A673 (cell line): ENCODE measurements around the gene ERBB2. TPM values are rescaled to one million over a fixed set of nuclear protein-coding genes. Genes with fewer than 3 reads are reported as not detected.

Source experiments
- BruUV-seq: library from RNA; stranded (reverse); fragments of 400-500 nt; replicated peaks from 2 replicates; lab custom pipeline; 2021; lab: Mats Ljungman, UMichigan
- CTCF ChIA-PET: fragments of 300-600 bp; sonication (Branson Sonifier 250); formaldehyde crosslinking; loops from one replicate; lab custom pipeline; 2022; ENCODE audit warnings: antibody characterized with exemption; lab: Charles Lee
- POLR2A ChIA-PET: fragments of 300-600 bp; sonication (Branson Sonifier 250); formaldehyde crosslinking; loops from one replicate; lab custom pipeline; 2022; ENCODE audit warnings: antibody characterized with exemption; ENCODE audit not compliant: low non-redundant PET; lab: Charles Lee
- DNase-seq: peaks from one replicate; pipeline ENCODE4 v3.0.0-alpha.2; 2015; ENCODE audit warnings: low spot score
- H3K27ac ChIP-seq: fragments of 200-600 bp; sonication (generic); 2 replicates; pipeline ENCODE4 v1.5.1; 2016; ENCODE audit warnings: mixed run types, low read depth, mild to moderate bottlenecking, mixed read lengths, antibody characterized with exemption, low read length; ENCODE audit not compliant: poor library complexity, severe bottlenecking
- H3K27me3 ChIP-seq: fragments of 200-600 bp; sonication (generic); replicated peaks from 2 replicates; pipeline ENCODE4 v1.6.1; 2017; ENCODE audit warnings: mixed run types, low read depth, mild to moderate bottlenecking, mixed read lengths, antibody characterized with exemption, low read length; ENCODE audit not compliant: insufficient read depth, poor library complexity
- H3K36me3 ChIP-seq: fragments of 200-600 bp; sonication (generic); 2 replicates; pipeline ENCODE4 v1.6.1; 2016; ENCODE audit warnings: mixed run types, mild to moderate bottlenecking, mixed read lengths, antibody characterized with exemption, low read length; ENCODE audit not compliant: insufficient read depth, poor library complexity, severe bottlenecking
- H3K4me1 ChIP-seq: fragments of 200-600 bp; sonication (generic); 2 replicates; pipeline ENCODE4 v1.6.1; 2017; ENCODE audit warnings: mixed run types, mild to moderate bottlenecking, mixed read lengths, antibody characterized with exemption, low read length; ENCODE audit not compliant: insufficient read depth, poor library complexity, severe bottlenecking
- H3K4me3 ChIP-seq: fragments of 200-600 bp; sonication (generic); 2 replicates; pipeline ENCODE4 v1.5.1; 2016; ENCODE audit warnings: low read depth, mixed run types, mild to moderate bottlenecking, mixed read lengths, low read length; ENCODE audit not compliant: poor library complexity, severe bottlenecking
- H3K9me3 ChIP-seq: fragments of 200-600 bp; sonication (generic); 2 replicates; pipeline ENCODE4 v1.6.1; 2016; ENCODE audit warnings: mixed run types, low read depth, mild to moderate bottlenecking, mixed read lengths, antibody characterized with exemption, low read length; ENCODE audit not compliant: poor library complexity, severe bottlenecking
- CTCF ChIP-seq: fragments of 300-800, 200-600 bp; sonication (generic); conservative IDR thresholded peaks from 2 replicates; pipeline ENCODE4 v1.5.1; 2017; ENCODE audit warnings: low read depth, mild to moderate bottlenecking, antibody characterized with exemption, low read length, moderate library complexity, mixed read lengths
- EZH2 ChIP-seq: fragments of 200-600 bp; sonication (generic); IDR thresholded peaks from 2 replicates; pipeline ENCODE4 v1.6.1; 2017; ENCODE audit warnings: borderline replicate concordance, low read depth, mild to moderate bottlenecking, mixed read lengths, antibody characterized with exemption, low read length; ENCODE audit not compliant: poor library complexity, severe bottlenecking
- intact Hi-C: fragments of 100-400 bp; cut with micrococcal nuclease; formaldehyde crosslinking; loops from one replicate; pipeline ENCODE4 v1.10.0; 2022; ENCODE audit not compliant: unreplicated experiment
- total RNA-seq: library from RNA; stranded (reverse); gene quantifications from 2 replicates; pipeline ENCODE4 v1.2.3, GENCODE V29; 2021

Gene ERBB2
- total RNA-seq, 1 experiment from 2014 or later: 11.1 TPM

GRCh38 chr17:39742856-39743436, 43.1 kb downstream of the ERBB2 start:
- POLR2A ChIA-PET: no interaction called here
- Histone ChIP-seq H3K9me3 (no peaks in the 10 kb centered on the region), H3K4me3 (no peak overlapping the region), H3K36me3 (no peaks in the 10 kb centered on the region), H3K27ac (no peak overlapping the region), H3K27me3 (no peaks in the 10 kb centered on the region), H3K4me1 (no peaks in the 10 kb centered on the region)
- no peak for DNase-seq
- BruUV-seq: no TSS peak
- CTCF ChIA-PET: no interaction called here
- TF ChIP-seq CTCF (no peak), EZH2 (no peak)
- intact Hi-C loops: no loop called here

DNA sequence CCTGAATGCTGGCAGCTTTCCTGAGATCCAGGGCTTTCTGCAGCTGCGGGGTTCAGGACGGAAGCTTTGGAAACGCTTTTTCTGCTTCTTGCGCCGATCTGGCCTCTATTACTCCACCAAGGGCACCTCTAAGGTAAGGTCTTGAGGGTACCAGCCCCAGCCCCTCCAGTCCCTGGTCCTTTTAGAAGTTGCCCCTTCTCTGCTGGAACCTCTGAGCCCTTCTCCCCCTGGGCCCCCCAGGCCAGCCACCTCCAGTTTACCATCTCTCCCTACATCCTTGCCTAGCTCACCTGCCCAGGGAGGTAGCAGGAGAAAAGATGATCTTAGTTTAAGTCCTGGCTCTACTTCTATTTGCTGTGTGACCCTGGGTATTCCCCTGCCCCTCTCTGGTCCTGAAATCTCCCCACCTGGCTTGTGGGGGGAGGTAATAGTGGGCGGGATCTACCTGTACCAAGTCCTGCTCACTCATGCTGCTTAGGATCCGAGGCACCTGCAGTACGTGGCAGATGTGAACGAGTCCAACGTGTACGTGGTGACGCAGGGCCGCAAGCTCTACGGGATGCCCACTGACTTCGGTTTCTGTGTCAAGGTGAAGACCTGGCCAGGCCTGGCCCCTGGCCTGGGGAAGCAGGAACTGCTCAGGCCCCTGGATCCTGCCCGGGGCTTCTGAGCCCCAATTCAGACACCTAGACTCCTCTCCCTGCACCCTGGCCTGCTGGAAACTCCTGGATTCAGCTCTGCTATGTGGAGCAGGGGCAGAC, 44.4 kb downstream of the ERBB2 start:
- Histone ChIP-seq H3K27ac (no peak overlapping the region), H3K4me1 (no peaks in the 10 kb centered on the region), H3K4me3 (no peak overlapping the region), H3K27me3 (no peaks in the 10 kb centered on the region), H3K9me3 (no peaks in the 10 kb centered on the region), H3K36me3 (no peaks in the 10 kb centered on the region)
- no peak for DNase-seq
- ChIA-PET POLR2A (interaction anchor here (0.6 kb wide), 1 partner anchor 1385 kb away, joined by 3 read pairs; no protein-coding TSS in a partner anchor), CTCF (no interaction called here)
- no TSS peak for BruUV-seq
- TF ChIP-seq CTCF: no peak
- no peak for TF ChIP-seq EZH2
- intact Hi-C loops: no loop called here

DNA sequence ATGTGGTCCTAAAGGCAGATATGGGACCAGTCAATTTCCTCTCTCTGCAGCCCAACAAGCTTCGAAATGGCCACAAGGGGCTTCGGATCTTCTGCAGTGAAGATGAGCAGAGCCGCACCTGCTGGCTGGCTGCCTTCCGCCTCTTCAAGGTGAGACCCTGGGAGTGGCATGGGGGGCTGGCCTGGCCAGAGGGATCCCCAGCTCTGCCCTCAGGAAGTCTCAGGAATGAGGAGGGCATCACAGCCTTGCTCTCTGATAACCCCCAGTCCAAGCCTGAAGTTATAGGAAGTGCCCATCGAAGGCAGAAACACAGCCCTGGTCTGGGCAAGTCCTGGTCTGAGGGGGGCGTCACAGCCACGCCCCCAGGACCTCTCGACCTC, 45.0 kb downstream of the ERBB2 start:
- Histone ChIP-seq H3K27ac (no peak overlapping the region), H3K27me3 (no peaks in the 10 kb centered on the region), H3K4me3 (no peak overlapping the region), H3K4me1 (no peaks in the 10 kb centered on the region), H3K36me3 (no peaks in the 10 kb centered on the region), H3K9me3 (no peaks in the 10 kb centered on the region)
- no peak for TF ChIP-seq CTCF
- TF ChIP-seq EZH2: no peak
- intact Hi-C loops: no loop called here
- no peak for DNase-seq
- BruUV-seq: no TSS peak
- POLR2A ChIA-PET: interaction anchor here (0.6 kb wide), 1 partner anchor 1385 kb away, joined by 3 read pairs; no protein-coding TSS in a partner anchor
- CTCF ChIA-PET: no interaction called here
